SU-DHL-6 (cell line): ENCODE measurements around the gene CARD9.

Experiments
- H2AFZ ChIP-seq: fragments of 200-600 bp; sonication (generic); 2 replicates; pipeline ENCODE4 v1.6.1; 2014; ENCODE audit warnings: low read depth, mild to moderate bottlenecking, moderate library complexity, mixed read lengths, antibody characterized with exemption, low read length; ENCODE audit not compliant: severe bottlenecking
- H3F3A ChIP-seq: fragments of 200-600 bp; shearing (Covaris generic); 2 replicates; pipeline ENCODE4 v1.6.0; 2016; ENCODE audit warnings: antibody characterized with exemption, mild to moderate bottlenecking; ENCODE audit not compliant: insufficient read depth
- H3K27ac ChIP-seq: fragments of 200-600 bp; sonication (generic); 2 replicates; pipeline ENCODE4 v1.5.1; 2016; ENCODE audit warnings: low read depth, mild to moderate bottlenecking, low read length, moderate library complexity, mixed read lengths
- H3K27me3 ChIP-seq: fragments of 200-600 bp; sonication (generic), shearing (Covaris generic); 2 replicates; pipeline ENCODE4 v1.6.0; 2014; ENCODE audit warnings: mild to moderate bottlenecking, low read length
- H3K36me3 ChIP-seq: fragments of 200-600 bp; sonication (generic); 2 replicates; pipeline ENCODE4 v1.6.1; 2014; ENCODE audit warnings: mild to moderate bottlenecking, low read length, mixed read lengths
- H3K4me2 ChIP-seq: fragments of 300-600, 200-600 bp; shearing (Covaris generic), sonication (generic); 2 replicates; pipeline ENCODE4 v1.6.0; 2014; ENCODE audit warnings: low read length, low read depth, mild to moderate bottlenecking; ENCODE audit not compliant: poor library complexity, severe bottlenecking
- H3K4me3 ChIP-seq: fragments of 200-600 bp; sonication (generic); 2 replicates; pipeline ENCODE4 v1.5.1; 2014; ENCODE audit warnings: antibody characterized with exemption, low read length, mild to moderate bottlenecking, mixed read lengths; ENCODE audit not compliant: insufficient read depth, poor library complexity, severe bottlenecking
- H3K79me2 ChIP-seq: fragments of 200-600 bp; sonication (generic); 2 replicates; pipeline ENCODE4 v1.6.1; 2014; ENCODE audit warnings: mild to moderate bottlenecking, low read length, moderate library complexity; ENCODE audit not compliant: insufficient read depth
- H3K9ac ChIP-seq: fragments of 200-600 bp; sonication (generic); 2 replicates; pipeline ENCODE4 v1.7.0; 2014; ENCODE audit warnings: mild to moderate bottlenecking, low read length
- H3K9me2 ChIP-seq: fragments of 200-600 bp; sonication (generic); replicated peaks from 2 replicates; pipeline ENCODE4 v1.6.1; 2014; ENCODE audit warnings: low read length; ENCODE audit not compliant: insufficient read depth
- H3K9me3 ChIP-seq: fragments of 200-600 bp; sonication (generic); 2 replicates; pipeline ENCODE4 v1.6.1; 2014; ENCODE audit warnings: low read length, mixed read lengths; ENCODE audit not compliant: insufficient read depth
- H4K20me1 ChIP-seq: fragments of 200-600 bp; sonication (generic); 2 replicates; pipeline ENCODE4 v1.6.1; 2014; ENCODE audit warnings: low read depth, mild to moderate bottlenecking, antibody characterized with exemption, low read length, moderate library complexity, mixed read lengths
- EZH2phosphoT487 ChIP-seq: fragments of 200-600 bp; sonication (generic), shearing (Covaris generic); conservative IDR thresholded peaks from 2 replicates; pipeline ENCODE4 v1.6.1; 2018; ENCODE audit warnings: mild to moderate bottlenecking, antibody characterized with exemption, low read length, moderate library complexity, mixed read lengths
- TF ChIP-seq, protein P1 (sequence below): fragments of 200-600 bp; sonication (generic); IDR thresholded peaks from one replicate; pipeline ENCODE4 v1.5.1; 2017; ENCODE audit warnings: antibody characterized with exemption, mild to moderate bottlenecking, low read length, moderate library complexity; ENCODE audit not compliant: insufficient read depth, poor library complexity, severe bottlenecking

The CARD9 gene

DNA sequence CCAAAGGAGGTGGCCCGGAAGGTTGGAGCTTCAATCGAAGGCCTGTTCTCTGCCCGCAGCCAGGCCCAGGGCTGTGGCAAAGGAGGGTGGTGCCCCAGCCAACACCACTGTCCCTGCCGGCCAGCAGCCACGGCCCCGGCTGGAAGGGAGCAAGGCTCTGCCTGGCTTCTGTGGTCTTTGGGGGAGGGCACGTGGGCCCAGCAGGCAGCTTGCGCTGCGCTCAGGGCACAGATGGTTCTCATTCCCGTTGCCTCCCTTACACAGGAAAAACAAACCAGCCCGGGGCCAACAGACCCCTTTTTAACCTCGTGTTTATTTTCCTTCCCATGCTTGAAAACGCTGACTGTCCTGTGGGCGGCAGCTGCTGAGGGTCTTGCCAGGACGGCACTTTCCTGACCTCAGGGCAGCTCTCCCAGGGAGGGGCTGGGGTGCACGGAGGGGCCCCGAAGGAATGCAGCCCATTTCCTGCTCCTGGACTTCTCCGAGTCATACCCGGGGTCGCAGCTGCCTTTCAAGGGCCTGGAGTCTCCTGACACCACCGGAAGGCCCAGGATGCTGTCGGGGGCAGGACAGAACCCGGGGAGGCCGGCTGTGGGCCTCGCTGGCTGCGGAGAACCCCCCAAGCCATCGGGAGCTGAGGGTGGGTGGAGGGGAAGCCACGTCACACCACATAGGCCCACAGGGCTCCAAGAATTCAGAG is 47.3 kb downstream of the CARD9 start:
- Histone ChIP-seq H3K4me3 (no peak overlapping the region), H2AFZ (no peak overlapping the region), H3K27me3 (no peaks in the 10 kb centered on the region), H3K9me2 (no peaks in the 10 kb centered on the region), H3K4me2 (no peak overlapping the region), H3K79me2 (no peaks in the 10 kb centered on the region), H3K9ac (no peak overlapping the region), H3F3A (no peaks in the 10 kb centered on the region), H3K27ac (no peak overlapping the region), H3K9me3 (no peaks in the 10 kb centered on the region), H4K20me1 (no peaks in the 10 kb centered on the region), H3K36me3 (no peaks in the 10 kb centered on the region)
- no peak for TF ChIP-seq EZH2phosphoT487
- TF ChIP-seq, protein P1, sequence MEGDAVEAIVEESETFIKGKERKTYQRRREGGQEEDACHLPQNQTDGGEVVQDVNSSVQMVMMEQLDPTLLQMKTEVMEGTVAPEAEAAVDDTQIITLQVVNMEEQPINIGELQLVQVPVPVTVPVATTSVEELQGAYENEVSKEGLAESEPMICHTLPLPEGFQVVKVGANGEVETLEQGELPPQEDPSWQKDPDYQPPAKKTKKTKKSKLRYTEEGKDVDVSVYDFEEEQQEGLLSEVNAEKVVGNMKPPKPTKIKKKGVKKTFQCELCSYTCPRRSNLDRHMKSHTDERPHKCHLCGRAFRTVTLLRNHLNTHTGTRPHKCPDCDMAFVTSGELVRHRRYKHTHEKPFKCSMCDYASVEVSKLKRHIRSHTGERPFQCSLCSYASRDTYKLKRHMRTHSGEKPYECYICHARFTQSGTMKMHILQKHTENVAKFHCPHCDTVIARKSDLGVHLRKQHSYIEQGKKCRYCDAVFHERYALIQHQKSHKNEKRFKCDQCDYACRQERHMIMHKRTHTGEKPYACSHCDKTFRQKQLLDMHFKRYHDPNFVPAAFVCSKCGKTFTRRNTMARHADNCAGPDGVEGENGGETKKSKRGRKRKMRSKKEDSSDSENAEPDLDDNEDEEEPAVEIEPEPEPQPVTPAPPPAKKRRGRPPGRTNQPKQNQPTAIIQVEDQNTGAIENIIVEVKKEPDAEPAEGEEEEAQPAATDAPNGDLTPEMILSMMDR = no peak

DNA sequence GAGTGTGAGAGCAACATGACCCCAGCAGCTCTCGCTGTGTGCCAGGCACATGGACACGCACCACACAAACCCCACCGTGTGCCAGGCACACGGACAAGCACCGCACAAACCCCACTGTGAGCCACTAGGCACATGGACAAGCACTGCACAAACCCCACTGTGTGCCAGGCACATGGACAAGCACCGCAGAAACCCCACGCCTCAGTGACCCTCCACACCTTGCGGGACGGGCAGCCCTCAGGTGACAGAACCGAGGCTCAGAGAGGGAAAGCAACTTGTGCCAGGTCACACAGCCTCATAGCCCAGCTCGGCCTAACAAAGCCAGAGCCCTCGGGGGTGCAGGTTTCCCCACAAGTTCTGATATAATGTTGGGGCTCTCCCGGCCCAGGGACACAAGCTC is 48.1 kb downstream of the CARD9 start:
- H2AFZ ChIP-seq = no peak overlapping the region
- no peaks in the 10 kb centered on the region for H3K9me3 ChIP-seq
- H3K79me2 ChIP-seq = no peaks in the 10 kb centered on the region
- H3K4me2 ChIP-seq = no peak overlapping the region
- no peaks in the 10 kb centered on the region for H3K9me2 ChIP-seq
- H3K27me3 ChIP-seq = no peaks in the 10 kb centered on the region
- no peaks in the 10 kb centered on the region for H3F3A ChIP-seq
- TF ChIP-seq, protein P1 = no peak
- no peak for TF ChIP-seq EZH2phosphoT487
- no peaks in the 10 kb centered on the region for H4K20me1 ChIP-seq
- no peaks in the 10 kb centered on the region for H3K36me3 ChIP-seq
- H3K4me3 ChIP-seq = no peak overlapping the region
- no peak overlapping the region for H3K27ac ChIP-seq
- H3K9ac ChIP-seq = no peak overlapping the region

DNA sequence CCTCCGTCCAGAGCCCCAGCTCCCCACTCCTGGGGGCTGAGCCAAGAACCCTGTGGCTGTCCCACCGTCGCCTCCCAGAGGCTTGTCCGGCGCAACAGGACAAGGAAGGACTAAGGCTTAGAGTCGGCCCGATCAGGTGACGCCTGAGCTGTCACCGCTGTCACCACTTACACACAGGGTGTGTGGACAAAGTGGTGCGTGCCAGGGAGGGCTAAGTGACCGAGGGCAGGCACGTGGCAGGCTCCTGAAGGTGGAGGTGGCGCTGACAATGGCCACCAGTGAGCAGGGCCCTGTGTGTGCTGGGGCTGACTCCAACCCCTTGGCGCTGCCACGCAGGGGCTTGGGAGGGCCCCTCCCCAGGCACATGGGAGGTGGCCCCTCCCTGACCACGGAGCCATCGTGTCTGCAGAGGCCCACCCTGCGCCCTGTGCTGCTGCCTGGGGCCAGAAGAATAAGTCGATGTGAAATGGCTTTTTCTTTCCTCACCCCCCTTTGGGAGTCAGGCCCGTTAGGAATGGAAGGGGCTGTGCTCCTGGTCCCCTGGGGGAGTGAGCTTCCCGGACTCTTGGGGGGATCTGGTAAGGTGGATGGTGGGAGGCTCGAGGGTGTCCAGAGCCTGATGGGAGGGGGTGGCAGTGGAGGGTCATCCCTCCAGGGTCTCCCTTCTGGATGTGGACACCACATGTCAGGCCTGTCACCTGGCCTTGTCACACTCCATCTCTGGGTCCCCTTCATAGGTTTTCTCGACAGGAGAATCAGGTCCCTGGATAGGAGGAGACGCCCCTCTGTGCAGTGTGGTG is 48.8 kb downstream of the CARD9 start:
- Histone ChIP-seq H3K9me2 (no peaks in the 10 kb centered on the region), H3K27ac (no peak overlapping the region), H2AFZ (no peak overlapping the region), H4K20me1 (no peaks in the 10 kb centered on the region), H3K27me3 (no peaks in the 10 kb centered on the region), H3K4me3 (no peak overlapping the region), H3F3A (no peaks in the 10 kb centered on the region), H3K79me2 (no peaks in the 10 kb centered on the region), H3K36me3 (no peaks in the 10 kb centered on the region), H3K4me2 (no peak overlapping the region), H3K9ac (no peak overlapping the region), H3K9me3 (no peaks in the 10 kb centered on the region)
- TF ChIP-seq EZH2phosphoT487 = no peak
- TF ChIP-seq, protein P1 = no peak
